Activated CD4-positive, alpha-beta T cell treated with anti-CD3 and anti-CD28 coated beads, Interleukin-2, amount 10 ng/mL, durations not matched to agents 24 days and 14 days (primary cell): ENCODE measurements around the gene NUDC. TPM values are rescaled to one million over a fixed set of nuclear protein-coding genes. Genes with fewer than 3 reads are reported as not detected.
"Not testable (repeated sequence)": the region's sequence is repeated elsewhere in the genome, so short reads cannot be mapped to it uniquely, and the experiment has no call there.

Source experiments
- DNase-seq: peaks from one replicate; pipeline ENCODE4 v3.0.0; 2022
- H3K27ac Mint-ChIP-seq: one replicate; pipeline ENCODE4 v1.8.0; 2022; ENCODE audit warnings: mild to moderate bottlenecking, mixed read lengths
- H3K27me3 Mint-ChIP-seq: one replicate; pipeline ENCODE4 v1.8.0; 2022; ENCODE audit warnings: mixed read lengths
- H3K36me3 Mint-ChIP-seq: one replicate; pipeline ENCODE4 v1.8.0; 2022; ENCODE audit warnings: low read depth, mild to moderate bottlenecking, mixed read lengths
- H3K4me1 Mint-ChIP-seq: one replicate; pipeline ENCODE4 v1.8.0; 2021; ENCODE audit warnings: mixed read lengths
- H3K4me3 Mint-ChIP-seq: one replicate; pipeline ENCODE4 v1.8.0; 2022; ENCODE audit warnings: mild to moderate bottlenecking, moderate library complexity, mixed read lengths
- H3K9me3 Mint-ChIP-seq: one replicate; pipeline ENCODE4 v1.8.0; 2021; ENCODE audit warnings: mixed read lengths
- intact Hi-C: fragments of 100-400 bp; cut with micrococcal nuclease; formaldehyde crosslinking; loops from one replicate; pipeline ENCODE4 v1.15.1; 2023
- total RNA-seq: library from RNA; stranded (reverse); gene quantifications from 2 replicates; pipeline ENCODE4 v1.2.3, GENCODE V29; 2022

The NUDC gene
- total RNA-seq, 1 donor from 2014 or later = 169 TPM

- no peak for DNase-seq
- peaks cover 7% of the 10 kb centered on the region for H3K4me1 Mint-ChIP-seq
- H3K9me3 Mint-ChIP-seq = no peaks in the 10 kb centered on the region
- intact Hi-C loops = no loop called here
- H3K36me3 Mint-ChIP-seq = no peaks in the 10 kb centered on the region
- H3K27me3 Mint-ChIP-seq = peaks cover 7% of the 10 kb centered on the region
- H3K27ac Mint-ChIP-seq = no peak overlapping the region
- H3K4me3 Mint-ChIP-seq = no peak overlapping the region
These were observed 51.3 kb downstream of the NUDC start for GRCh38 chr1:26972821-26973220.

GRCh38 chr1:26976621-26977510, 55.3 kb downstream of the NUDC start:
- Mint-ChIP-seq H3K4me3 (no peak overlapping the region), H3K4me1 (peaks cover 7% of the 10 kb centered on the region), H3K9me3 (no peaks in the 10 kb centered on the region), H3K27me3 (peaks cover 13% of the 10 kb centered on the region), H3K27ac (no peak overlapping the region), H3K36me3 (no peaks in the 10 kb centered on the region)
- intact Hi-C loops = no loop called here
- no peak for DNase-seq

- no peaks in the 10 kb centered on the region for H3K9me3 Mint-ChIP-seq
These were observed 57.4 kb downstream of the NUDC start for GRCh38 chr1:26978901-26979300.

GRCh38 chr1:26981146-26981846, 59.8 kb downstream of the NUDC start:
- Mint-ChIP-seq H3K9me3 (no peaks in the 10 kb centered on the region), H3K4me3 (no peak overlapping the region), H3K36me3 (no peaks in the 10 kb centered on the region), H3K27me3 (peaks cover 24% of the 10 kb centered on the region), H3K4me1 (no peaks in the 10 kb centered on the region), H3K27ac (no peak overlapping the region)
- intact Hi-C loops = no loop called here
- no peak for DNase-seq

More at GRCh38 chr1:26978901-26979300, 57.4 kb downstream of the NUDC start:
- Mint-ChIP-seq H3K4me1 (no peaks in the 10 kb centered on the region), H3K36me3 (no peaks in the 10 kb centered on the region), H3K4me3 (no peak overlapping the region), H3K27ac (no peak overlapping the region), H3K27me3 (peaks cover 15% of the 10 kb centered on the region)
- no peak for DNase-seq
- intact Hi-C loops = no loop called here

- H3K4me3 Mint-ChIP-seq = no peak overlapping the region
- H3K27me3 Mint-ChIP-seq = peaks cover 34% of the 10 kb centered on the region
- DNase-seq = no peak
- H3K9me3 Mint-ChIP-seq = no peaks in the 10 kb centered on the region
- H3K27ac Mint-ChIP-seq = no peak overlapping the region
- intact Hi-C loops = no loop called here
- no peaks in the 10 kb centered on the region for H3K36me3 Mint-ChIP-seq
- no peaks in the 10 kb centered on the region for H3K4me1 Mint-ChIP-seq
These were observed 62.3 kb downstream of the NUDC start for GRCh38 chr1:26983863-26984262.

- Mint-ChIP-seq H3K9me3 (no peaks in the 10 kb centered on the region), H3K4me3 (no peak overlapping the region), H3K27ac (no peak overlapping the region), H3K27me3 (peaks cover 35% of the 10 kb centered on the region), H3K4me1 (no peaks in the 10 kb centered on the region), H3K36me3 (no peaks in the 10 kb centered on the region)
- DNase-seq = no peak
- intact Hi-C loops = no loop called here
These were observed 62.7 kb downstream of the NUDC start for GRCh38 chr1:26984291-26984690.

- Mint-ChIP-seq H3K9me3 (no peaks in the 10 kb centered on the region), H3K36me3 (no peaks in the 10 kb centered on the region), H3K27me3 (peaks cover 50% of the 10 kb centered on the region), H3K4me1 (peaks cover 5% of the 10 kb centered on the region), H3K4me3 (no peak overlapping the region), H3K27ac (no peak overlapping the region)
- DNase-seq = no peak
- intact Hi-C loops = no loop called here
These were observed 65.1 kb downstream of the NUDC start for GRCh38 chr1:26986658-26987057.

GRCh38 chr1:26989403-26990109, 68.0 kb downstream of the NUDC start:
- H3K9me3 Mint-ChIP-seq, DNase-seq, H3K4me3 Mint-ChIP-seq, intact Hi-C loops, H3K36me3 Mint-ChIP-seq, H3K27ac Mint-ChIP-seq: not testable (repeated sequence)
- H3K27me3 Mint-ChIP-seq = peaks cover 53% of the 10 kb centered on the region
- H3K4me1 Mint-ChIP-seq = peaks cover 12% of the 10 kb centered on the region

GRCh38 chr1:26991310-26992116, 70.0 kb downstream of the NUDC start:
- peaks cover 62% of the 10 kb centered on the region for H3K27me3 Mint-ChIP-seq
- no peaks in the 10 kb centered on the region for H3K9me3 Mint-ChIP-seq
- peak overlapping the region; percentile 56 for H3K4me3 Mint-ChIP-seq
- intact Hi-C loops = no loop called here
- peaks cover 2% of the 10 kb centered on the region for H3K36me3 Mint-ChIP-seq
- H3K4me1 Mint-ChIP-seq = peaks cover 12% of the 10 kb centered on the region
- peak; percentile 58 for DNase-seq
- peak overlapping the region; percentile 17 for H3K27ac Mint-ChIP-seq

- Mint-ChIP-seq H3K27ac (peak within 1 kb of the TSS; percentile 56), H3K9me3 (no peaks in the 10 kb centered on the region)
- intact Hi-C loops = no loop called here
These were observed 71.9 kb downstream of the NUDC start, which contains the start of gene TRNP1 for GRCh38 chr1:26993237-26994019. TSS of gene TRNP1 (plus strand) at chr1:26993692. CDS start at chr1:26993787, 95 bp downstream.

GRCh38 chr1:26994020-26994786, 72.7 kb downstream of the NUDC start:
- H3K4me3 Mint-ChIP-seq = peak overlapping the region; percentile 62
- no peak overlapping the region for H3K27ac Mint-ChIP-seq
- H3K4me1 Mint-ChIP-seq = peaks cover 21% of the 10 kb centered on the region
- DNase-seq = peak; percentile 79
- intact Hi-C loops = no loop called here
- peaks cover 62% of the 10 kb centered on the region for H3K27me3 Mint-ChIP-seq
- peaks cover 2% of the 10 kb centered on the region for H3K36me3 Mint-ChIP-seq
- no peaks in the 10 kb centered on the region for H3K9me3 Mint-ChIP-seq

More at GRCh38 chr1:26993237-26994019, 71.9 kb downstream of the NUDC start, which contains the start of gene TRNP1:
- Mint-ChIP-seq H3K4me1 (peaks cover 21% of the 10 kb centered on the region), H3K27me3 (peaks cover 63% of the 10 kb centered on the region), H3K36me3 (peaks cover 2% of the 10 kb centered on the region), H3K4me3 (peak within 1 kb of the TSS; percentile 88)
- DNase-seq = peak; percentile 92
